ENCODE measurements around the gene MAN1C1.

DNA sequence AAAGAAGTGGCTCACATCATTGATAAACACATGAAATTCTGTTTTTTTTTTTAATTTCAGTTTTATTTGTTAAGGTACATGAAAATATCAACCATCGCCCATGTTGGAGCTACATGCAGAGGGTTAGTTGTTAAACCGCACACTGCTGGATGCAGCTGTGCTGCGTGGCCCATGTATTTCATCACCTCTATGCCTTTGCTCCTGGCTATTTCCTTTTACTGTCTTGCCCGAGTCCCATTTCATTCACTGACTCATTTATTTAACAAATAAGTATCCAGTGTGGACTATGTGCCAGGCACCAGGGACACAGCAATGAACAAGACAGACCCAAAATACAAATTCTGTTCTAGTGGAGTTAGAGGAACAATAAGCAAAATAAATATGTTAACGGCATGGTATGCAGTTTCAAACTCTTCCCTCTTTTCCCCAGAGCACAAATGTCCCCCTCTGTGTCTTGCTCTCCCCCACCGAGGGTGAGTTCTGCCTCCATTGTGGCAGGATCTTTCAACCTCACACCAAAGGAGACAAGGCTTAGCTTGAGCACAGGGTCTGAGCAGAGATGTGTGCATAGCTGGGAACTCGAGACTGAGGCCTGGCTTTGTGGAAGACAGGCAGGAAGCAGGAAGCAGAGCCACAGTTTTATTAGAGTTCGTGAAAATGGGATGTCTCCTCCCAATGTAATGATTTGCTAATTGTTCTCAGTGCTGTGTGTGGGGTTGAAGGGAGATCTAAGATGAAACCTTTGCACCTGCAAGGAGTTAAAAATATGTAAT, 44.6 kb downstream of the MAN1C1 start:
- TF ChIP-seq AFF4 (CRISPR knock-in tag; IDR thresholded peaks at IDR 0.05) = no peak
- TF ChIP-seq, protein P1, sequence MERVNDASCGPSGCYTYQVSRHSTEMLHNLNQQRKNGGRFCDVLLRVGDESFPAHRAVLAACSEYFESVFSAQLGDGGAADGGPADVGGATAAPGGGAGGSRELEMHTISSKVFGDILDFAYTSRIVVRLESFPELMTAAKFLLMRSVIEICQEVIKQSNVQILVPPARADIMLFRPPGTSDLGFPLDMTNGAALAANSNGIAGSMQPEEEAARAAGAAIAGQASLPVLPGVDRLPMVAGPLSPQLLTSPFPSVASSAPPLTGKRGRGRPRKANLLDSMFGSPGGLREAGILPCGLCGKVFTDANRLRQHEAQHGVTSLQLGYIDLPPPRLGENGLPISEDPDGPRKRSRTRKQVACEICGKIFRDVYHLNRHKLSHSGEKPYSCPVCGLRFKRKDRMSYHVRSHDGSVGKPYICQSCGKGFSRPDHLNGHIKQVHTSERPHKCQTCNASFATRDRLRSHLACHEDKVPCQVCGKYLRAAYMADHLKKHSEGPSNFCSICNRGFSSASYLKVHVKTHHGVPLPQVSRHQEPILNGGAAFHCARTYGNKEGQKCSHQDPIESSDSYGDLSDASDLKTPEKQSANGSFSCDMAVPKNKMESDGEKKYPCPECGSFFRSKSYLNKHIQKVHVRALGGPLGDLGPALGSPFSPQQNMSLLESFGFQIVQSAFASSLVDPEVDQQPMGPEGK (CRISPR knock-in tag; IDR thresholded peaks at IDR 0.05; ENCODE audit: borderline replicate concordance) = no peak
- TF ChIP-seq, protein P2, sequence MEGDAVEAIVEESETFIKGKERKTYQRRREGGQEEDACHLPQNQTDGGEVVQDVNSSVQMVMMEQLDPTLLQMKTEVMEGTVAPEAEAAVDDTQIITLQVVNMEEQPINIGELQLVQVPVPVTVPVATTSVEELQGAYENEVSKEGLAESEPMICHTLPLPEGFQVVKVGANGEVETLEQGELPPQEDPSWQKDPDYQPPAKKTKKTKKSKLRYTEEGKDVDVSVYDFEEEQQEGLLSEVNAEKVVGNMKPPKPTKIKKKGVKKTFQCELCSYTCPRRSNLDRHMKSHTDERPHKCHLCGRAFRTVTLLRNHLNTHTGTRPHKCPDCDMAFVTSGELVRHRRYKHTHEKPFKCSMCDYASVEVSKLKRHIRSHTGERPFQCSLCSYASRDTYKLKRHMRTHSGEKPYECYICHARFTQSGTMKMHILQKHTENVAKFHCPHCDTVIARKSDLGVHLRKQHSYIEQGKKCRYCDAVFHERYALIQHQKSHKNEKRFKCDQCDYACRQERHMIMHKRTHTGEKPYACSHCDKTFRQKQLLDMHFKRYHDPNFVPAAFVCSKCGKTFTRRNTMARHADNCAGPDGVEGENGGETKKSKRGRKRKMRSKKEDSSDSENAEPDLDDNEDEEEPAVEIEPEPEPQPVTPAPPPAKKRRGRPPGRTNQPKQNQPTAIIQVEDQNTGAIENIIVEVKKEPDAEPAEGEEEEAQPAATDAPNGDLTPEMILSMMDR (IDR thresholded peaks at IDR 0.05 in 2 of 3, conservative IDR thresholded peaks at IDR 0.05 in 1 of 3; ENCODE audit: insufficient read depth in 2 of 3, low read depth in 1 of 3, low read length in 3 of 3) = no peak
- no peak for TF ChIP-seq SPI1 (IDR thresholded peaks at IDR 0.05; ENCODE audit: borderline replicate concordance, low read depth, low read length)
- no peak for TF ChIP-seq EP300 (IDR thresholded peaks at IDR 0.05; ENCODE audit: low read length)
- TF ChIP-seq CHD4 (IDR thresholded peaks at IDR 0.05; ENCODE audit: insufficient read depth, insufficient replicate concordance, low read depth, low read length, poor library complexity, severe bottlenecking) = no peak
- no peak for TF ChIP-seq FOXP1 (CRISPR knock-in tag; IDR thresholded peaks at IDR 0.05)
- no peak for TF ChIP-seq RNF2 (IDR thresholded peaks at IDR 0.05)
- TF ChIP-seq HNRNPK (IDR thresholded peaks at IDR 0.05; ENCODE audit: low read depth, low read length, poor library complexity, severe bottlenecking) = no peak
- no peak for TF ChIP-seq FOXK2 (conservative IDR thresholded peaks at IDR 0.05 in 1 of 2, IDR thresholded peaks at IDR 0.05 in 1 of 2; ENCODE audit: low read depth in 2 of 2)
- TF ChIP-seq BCL6 (CRISPR knock-in tag; IDR thresholded peaks at IDR 0.05) = no peak
- no peak for TF ChIP-seq ELK1 (CRISPR knock-in tag; IDR thresholded peaks at IDR 0.05)
- TF ChIP-seq TOE1 (IDR thresholded peaks at IDR 0.05; ENCODE audit: borderline replicate concordance) = no peak
- no peak for TF ChIP-seq TOE1 (CRISPR knock-in tag; IDR thresholded peaks at IDR 0.05; ENCODE audit: borderline replicate concordance, low read depth)
- no peak for TF ChIP-seq CBX5 (IDR thresholded peaks at IDR 0.05; ENCODE audit: borderline replicate concordance, low read depth)
